ENCODE results near the gene MS4A13.
"Not testable (repeated sequence)": the region's sequence is repeated elsewhere in the genome, so short reads cannot be mapped to it uniquely, and the experiment has no call there.

MS4A13 gene, protein sequence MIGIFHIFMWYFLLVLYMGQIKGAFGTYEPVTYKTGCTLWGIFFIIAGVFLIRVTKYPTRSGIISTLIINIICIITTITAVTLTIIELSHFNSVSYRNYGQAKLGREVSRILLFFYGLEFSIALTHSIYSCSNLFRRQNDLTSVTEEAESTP

DNA sequence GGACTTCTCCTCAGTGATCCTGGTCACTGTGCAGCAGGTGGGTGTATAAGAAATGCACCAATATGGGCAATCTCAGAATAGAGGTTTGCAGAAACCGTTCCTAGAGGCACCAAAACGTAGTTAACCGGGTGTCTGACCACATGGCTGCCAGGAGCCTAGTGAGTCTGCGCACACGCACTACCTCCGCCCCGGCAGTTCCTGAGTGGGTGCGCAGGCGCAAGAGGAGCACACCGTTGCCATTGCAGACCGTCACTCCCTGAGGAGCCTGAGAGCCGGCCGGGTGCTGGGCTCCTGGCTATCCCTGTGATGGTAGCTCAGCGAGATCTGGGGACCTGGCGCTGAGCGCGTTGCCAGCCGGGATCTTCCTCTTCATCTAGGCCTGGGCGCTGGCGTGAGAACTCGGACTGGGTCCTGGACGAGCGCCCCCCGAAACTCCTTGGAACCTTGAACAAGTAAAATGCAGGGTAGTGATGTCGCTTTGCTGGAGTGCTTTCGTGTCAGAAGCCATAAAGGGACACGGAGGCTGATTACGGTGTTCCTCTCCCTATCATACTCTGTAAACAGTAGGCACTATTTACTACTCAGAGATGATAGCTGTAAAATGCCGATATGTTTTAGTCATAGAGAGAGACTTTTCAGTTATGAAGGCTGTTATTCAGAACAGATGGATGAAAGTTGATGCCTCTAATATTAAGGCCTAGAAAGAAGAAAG lies at the start of gene MS4A13:
Gene MS4A13 (plus strand): TSS at position 249 of the 712 bp plus-strand sequence. CDS start 2,692 bp downstream, outside the sequence.
- DNase-seq (ENCODE audit: low read depth, low spot score): no peak

DNA sequence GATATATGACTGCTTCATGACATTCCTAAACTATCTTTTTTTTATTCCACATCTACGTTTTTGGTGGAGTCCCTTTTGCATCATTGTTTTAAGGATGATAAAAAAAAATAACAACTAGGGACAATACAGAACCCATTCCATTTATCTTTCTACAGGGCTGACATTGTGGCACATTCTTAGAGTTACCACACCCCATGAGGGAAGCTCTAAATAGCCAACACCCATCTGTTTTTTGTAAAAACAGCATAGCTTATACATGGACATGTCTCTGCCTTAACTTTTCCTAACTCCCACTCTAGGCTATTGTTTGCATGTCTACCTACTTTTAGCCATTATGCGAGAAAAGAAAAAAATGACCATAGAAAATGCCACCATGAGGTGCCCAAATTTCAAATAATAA lies 46.4 kb upstream of the MS4A13 start:
- DNase-seq (ENCODE audit: low read depth, low spot score): no peak

- no peak for DNase-seq (ENCODE audit: low read depth, low spot score)
Observed at GRCh38 chr11:60469723-60470122, 45.5 kb upstream of the MS4A13 start.

GRCh38 chr11:60477035-60477445 lies 38.2 kb upstream of the MS4A13 start:
- no peak for DNase-seq (ENCODE audit: low read depth, low spot score)

GRCh38 chr11:60482361-60482760 lies 32.8 kb upstream of the MS4A13 start:
- DNase-seq (ENCODE audit: low read depth, low spot score): no peak

- no peak for DNase-seq (ENCODE audit: low read depth, low spot score)
Observed at GRCh38 chr11:60485987-60486386, 29.2 kb upstream of the MS4A13 start.

- no peak for DNase-seq (ENCODE audit: low read depth, low spot score)
Observed at GRCh38 chr11:60492488-60493009, 22.6 kb upstream of the MS4A13 start, which contains the start of gene MS4A12. Gene MS4A12 (plus strand): TSS chr11:60492778. CDS start chr11:60497319, 4,541 bp downstream.

GRCh38 chr11:60493454-60493853 lies 21.7 kb upstream of the MS4A13 start:
- no peak for DNase-seq (ENCODE audit: low read depth, low spot score)

DNA sequence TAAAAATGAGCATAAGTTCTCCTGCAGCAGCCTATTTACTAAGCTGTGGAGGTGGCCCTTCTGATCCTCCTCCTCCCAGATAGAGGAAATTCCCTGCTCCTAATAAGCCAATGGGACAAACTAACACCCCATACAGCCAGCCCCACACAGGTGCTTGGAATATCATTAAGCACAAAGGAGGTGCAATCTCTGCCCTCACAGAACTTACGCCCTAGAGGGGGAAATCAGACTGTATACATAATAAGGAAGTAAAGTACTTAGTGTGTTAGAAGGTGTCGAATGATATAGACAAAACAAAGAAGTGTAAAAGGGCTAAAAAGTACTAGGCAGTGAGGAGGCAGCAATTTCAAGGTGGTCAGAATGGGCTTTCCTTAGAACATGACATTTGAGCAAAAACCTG lies 16.8 kb upstream of the MS4A13 start:
- no peak for DNase-seq (ENCODE audit: low read depth, low spot score)

DNA sequence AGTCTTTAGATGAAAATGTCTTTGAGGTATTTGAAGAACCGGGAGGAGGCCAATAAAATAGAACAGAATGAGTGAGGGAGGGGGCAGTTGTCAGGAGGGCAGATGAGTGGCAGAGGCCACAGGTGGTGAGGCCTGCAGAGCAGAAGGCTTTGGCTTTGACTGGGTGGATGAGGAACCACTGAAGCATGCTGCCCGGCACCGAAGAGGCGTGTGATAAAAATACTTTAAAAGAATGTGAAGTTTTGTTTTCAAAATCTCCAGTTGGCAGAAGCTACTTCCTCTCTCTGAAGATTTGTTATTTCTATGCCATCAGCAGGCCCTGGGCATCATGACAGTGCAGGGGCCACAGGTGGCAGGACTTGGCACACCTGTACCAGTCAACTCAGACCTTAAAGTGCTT lies 16.3 kb upstream of the MS4A13 start:
- DNase-seq (ENCODE audit: low read depth, low spot score): no peak

DNA sequence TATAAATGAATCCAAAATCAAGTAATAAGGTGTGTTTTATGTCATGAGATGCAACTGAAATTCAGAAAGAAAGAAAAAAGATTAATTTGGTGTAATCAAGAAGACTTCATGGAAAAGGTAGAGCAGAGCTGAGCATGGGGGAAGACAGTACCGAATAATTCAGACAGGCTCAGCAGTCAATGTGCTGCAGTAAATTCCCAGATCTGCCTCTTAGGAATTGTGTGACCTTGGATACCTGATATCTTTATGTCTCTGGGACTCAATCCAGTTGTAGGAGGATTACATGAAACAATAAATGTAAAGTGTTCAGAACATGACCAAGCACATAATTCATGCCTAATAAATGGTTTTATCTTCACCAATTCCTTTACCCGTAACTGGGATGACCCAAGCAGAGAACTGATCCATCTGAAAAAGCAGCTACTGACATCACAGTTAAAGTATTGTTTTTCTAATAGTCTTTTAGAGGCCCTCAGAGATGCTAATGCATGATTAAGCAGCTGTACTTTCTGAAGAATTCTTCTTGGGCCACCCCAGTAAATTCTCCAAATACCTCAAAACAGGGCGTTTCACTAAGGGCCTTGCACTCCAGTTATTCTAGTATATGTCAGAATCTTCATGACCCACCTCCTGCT lies 14.8 kb upstream of the MS4A13 start:
- no peak for DNase-seq (ENCODE audit: low read depth, low spot score)

GRCh38 chr11:60502221-60502775 lies 12.9 kb upstream of the MS4A13 start:
- DNase-seq (ENCODE audit: low read depth, low spot score): no peak

GRCh38 chr11:60504219-60504905 lies 10.8 kb upstream of the MS4A13 start:
- DNase-seq (ENCODE audit: low read depth, low spot score): no peak

DNA sequence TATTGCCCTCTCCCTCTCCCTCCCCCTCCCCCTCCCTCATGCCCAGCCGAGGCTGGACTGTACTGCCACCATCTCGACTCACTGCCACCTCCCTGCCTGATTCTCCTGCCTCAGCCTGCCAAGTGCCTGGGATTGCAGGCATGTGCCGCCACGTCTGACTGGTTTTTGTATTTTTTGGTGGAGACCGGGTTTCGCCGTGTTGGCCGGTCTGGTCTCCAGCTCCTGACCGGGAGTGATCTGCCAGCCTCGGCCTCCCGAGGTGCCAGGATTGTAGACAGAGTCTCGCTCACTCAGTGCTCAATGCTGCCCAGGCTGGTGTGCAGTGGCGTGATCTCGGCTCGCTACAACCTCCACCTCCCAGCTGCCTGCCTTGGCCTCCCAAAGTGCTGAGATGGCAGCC lies 5.6 kb upstream of the MS4A13 start:
- DNase-seq (ENCODE audit: low read depth, low spot score): not testable (repeated sequence)

- DNase-seq (ENCODE audit: low read depth, low spot score): not testable (repeated sequence)
Observed at GRCh38 chr11:60510209-60510608, 5.0 kb upstream of the MS4A13 start.

- DNase-seq (ENCODE audit: low read depth, low spot score): no peak
Observed at GRCh38 chr11:60511393-60511792, 3.8 kb upstream of the MS4A13 start.

- no peak for DNase-seq (ENCODE audit: low read depth, low spot score)
Observed at GRCh38 chr11:60512651-60513225, 2.5 kb upstream of the MS4A13 start.

- DNase-seq (ENCODE audit: low read depth, low spot score): no peak
Observed at GRCh38 chr11:60513496-60514460, 1.4 kb upstream of the MS4A13 start.

GRCh38 chr11:60528465-60528864 lies 13.3 kb downstream of the MS4A13 start:
- no peak for DNase-seq (ENCODE audit: low read depth, low spot score)

DNA sequence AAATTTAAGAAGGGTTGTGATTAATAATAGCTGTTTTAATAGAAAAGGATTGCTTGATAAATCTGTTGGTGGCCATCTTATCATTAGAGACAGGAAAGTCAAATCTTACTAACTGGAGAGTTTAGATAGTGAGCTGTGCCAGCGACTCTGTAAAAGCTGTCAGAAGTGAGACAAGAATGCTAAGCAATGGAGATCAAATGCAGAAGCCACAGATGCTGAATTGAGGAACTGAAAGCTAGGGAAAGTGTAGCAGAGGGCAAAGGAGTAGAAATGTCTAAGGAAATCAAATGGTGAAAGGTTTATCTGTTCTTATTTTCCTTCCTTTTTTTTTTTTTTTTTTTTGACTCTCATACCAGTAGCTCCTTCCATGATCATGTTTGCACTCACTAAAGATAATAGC lies 13.7 kb downstream of the MS4A13 start:
- DNase-seq (ENCODE audit: low read depth, low spot score): no peak

Data from activated CD4-positive, CD25-positive, alpha-beta regulatory T cell treated with anti-CD3 and anti-CD28 coated beads, Interleukin-2, amount 50 U/mL, for 16 hours (primary cell).